A673 (cell line): Measurements from ENCODE around the gene TTN. TPM values are rescaled to one million over a fixed set of nuclear protein-coding genes. Genes with fewer than 3 reads are reported as not detected.

ENCODE experiments used
- BruUV-seq: library from RNA; stranded (reverse); fragments of 400-500 nt; replicated peaks from 2 replicates; lab custom pipeline; 2021; lab: Mats Ljungman, UMichigan
- CTCF ChIA-PET: fragments of 300-600 bp; sonication (Branson Sonifier 250); formaldehyde crosslinking; loops from one replicate; lab custom pipeline; 2022; ENCODE audit warnings: antibody characterized with exemption; lab: Charles Lee
- POLR2A ChIA-PET: fragments of 300-600 bp; sonication (Branson Sonifier 250); formaldehyde crosslinking; loops from one replicate; lab custom pipeline; 2022; ENCODE audit warnings: antibody characterized with exemption; ENCODE audit not compliant: low non-redundant PET; lab: Charles Lee
- DNase-seq: peaks from one replicate; pipeline ENCODE4 v3.0.0-alpha.2; 2015; ENCODE audit warnings: low spot score
- H3K27ac ChIP-seq: fragments of 200-600 bp; sonication (generic); 2 replicates; pipeline ENCODE4 v1.5.1; 2016; ENCODE audit warnings: mixed run types, low read depth, mild to moderate bottlenecking, mixed read lengths, antibody characterized with exemption, low read length; ENCODE audit not compliant: poor library complexity, severe bottlenecking
- H3K27me3 ChIP-seq: fragments of 200-600 bp; sonication (generic); replicated peaks from 2 replicates; pipeline ENCODE4 v1.6.1; 2017; ENCODE audit warnings: mixed run types, low read depth, mild to moderate bottlenecking, mixed read lengths, antibody characterized with exemption, low read length; ENCODE audit not compliant: insufficient read depth, poor library complexity
- H3K36me3 ChIP-seq: fragments of 200-600 bp; sonication (generic); 2 replicates; pipeline ENCODE4 v1.6.1; 2016; ENCODE audit warnings: mixed run types, mild to moderate bottlenecking, mixed read lengths, antibody characterized with exemption, low read length; ENCODE audit not compliant: insufficient read depth, poor library complexity, severe bottlenecking
- H3K4me1 ChIP-seq: fragments of 200-600 bp; sonication (generic); 2 replicates; pipeline ENCODE4 v1.6.1; 2017; ENCODE audit warnings: mixed run types, mild to moderate bottlenecking, mixed read lengths, antibody characterized with exemption, low read length; ENCODE audit not compliant: insufficient read depth, poor library complexity, severe bottlenecking
- H3K4me3 ChIP-seq: fragments of 200-600 bp; sonication (generic); 2 replicates; pipeline ENCODE4 v1.5.1; 2016; ENCODE audit warnings: low read depth, mixed run types, mild to moderate bottlenecking, mixed read lengths, low read length; ENCODE audit not compliant: poor library complexity, severe bottlenecking
- H3K9me3 ChIP-seq: fragments of 200-600 bp; sonication (generic); 2 replicates; pipeline ENCODE4 v1.6.1; 2016; ENCODE audit warnings: mixed run types, low read depth, mild to moderate bottlenecking, mixed read lengths, antibody characterized with exemption, low read length; ENCODE audit not compliant: poor library complexity, severe bottlenecking
- CTCF ChIP-seq: fragments of 300-800, 200-600 bp; sonication (generic); conservative IDR thresholded peaks from 2 replicates; pipeline ENCODE4 v1.5.1; 2017; ENCODE audit warnings: low read depth, mild to moderate bottlenecking, antibody characterized with exemption, low read length, moderate library complexity, mixed read lengths
- EZH2 ChIP-seq: fragments of 200-600 bp; sonication (generic); IDR thresholded peaks from 2 replicates; pipeline ENCODE4 v1.6.1; 2017; ENCODE audit warnings: borderline replicate concordance, low read depth, mild to moderate bottlenecking, mixed read lengths, antibody characterized with exemption, low read length; ENCODE audit not compliant: poor library complexity, severe bottlenecking
- intact Hi-C: fragments of 100-400 bp; cut with micrococcal nuclease; formaldehyde crosslinking; loops from one replicate; pipeline ENCODE4 v1.10.0; 2022; ENCODE audit not compliant: unreplicated experiment
- total RNA-seq: library from RNA; stranded (reverse); gene quantifications from 2 replicates; pipeline ENCODE4 v1.2.3, GENCODE V29; 2021

Gene TTN
- total RNA-seq, 1 experiment from 2014 or later = under 0.01 TPM

- H3K9me3 ChIP-seq = no peaks in the 10 kb centered on the region
- no peaks in the 10 kb centered on the region for H3K36me3 ChIP-seq
- POLR2A ChIA-PET = no interaction called here
- DNase-seq = no peak
- H3K4me3 ChIP-seq = no peak overlapping the region
- no peaks in the 10 kb centered on the region for H3K27me3 ChIP-seq
- no TSS peak for BruUV-seq
- intact Hi-C loops = no loop called here
- TF ChIP-seq EZH2 (no peak), CTCF (no peak)
- no peaks in the 10 kb centered on the region for H3K4me1 ChIP-seq
- H3K27ac ChIP-seq = no peak overlapping the region
- CTCF ChIA-PET = no interaction called here
These were observed 276.1 kb downstream of the TTN start for GRCh38 chr2:178531168-178531567.

- DNase-seq = no peak
- ChIA-PET CTCF (no interaction called here), POLR2A (no interaction called here)
These were observed 276.5 kb downstream of the TTN start for GRCh38 chr2:178530625-178531142.

GRCh38 chr2:178530131-178530530, 277.1 kb downstream of the TTN start:
- TF ChIP-seq EZH2 (no peak), CTCF (no peak)
- ChIA-PET CTCF (no interaction called here), POLR2A (no interaction called here)
- Histone ChIP-seq H3K9me3 (no peaks in the 10 kb centered on the region), H3K36me3 (no peaks in the 10 kb centered on the region), H3K27me3 (no peaks in the 10 kb centered on the region), H3K4me1 (no peaks in the 10 kb centered on the region), H3K4me3 (no peak overlapping the region), H3K27ac (no peak overlapping the region)
- BruUV-seq = no TSS peak
- intact Hi-C loops = no loop called here
- no peak for DNase-seq

More at GRCh38 chr2:178530625-178531142, 276.5 kb downstream of the TTN start:
- Histone ChIP-seq H3K27ac (no peak overlapping the region), H3K27me3 (no peaks in the 10 kb centered on the region), H3K9me3 (no peaks in the 10 kb centered on the region), H3K4me1 (no peaks in the 10 kb centered on the region), H3K4me3 (no peak overlapping the region), H3K36me3 (no peaks in the 10 kb centered on the region)
- no TSS peak for BruUV-seq
- no peak for TF ChIP-seq CTCF
- TF ChIP-seq EZH2 = no peak
- intact Hi-C loops = no loop called here
